ENCODE results near the gene SYNE1. TPM values are rescaled to one million over a fixed set of nuclear protein-coding genes. Genes with fewer than 3 reads are reported as not detected.

SYNE1 gene
- total RNA-seq, 2 experiments from 2014 or later: 74.6 to 140 TPM

- no peaks in the 10 kb centered on the region for H3K79me2 ChIP-seq (ENCODE audit: insufficient read depth, low read depth, low read length)
- H3K27ac ChIP-seq (ENCODE audit: low read depth, low read length, poor library complexity, severe bottlenecking): no peak overlapping the region
- no peak for DNase-seq (ENCODE audit: low spot score)
- ChIA-PET POLR2A (interaction anchor here (0.6 to 0.7 kb wide), 2 partner anchors 15 to 96 kb away, joined by 3 read pairs; no protein-coding TSS in a partner anchor), CTCF (ENCODE audit: unreplicated experiment) (no interaction called here)
- no peaks in the 10 kb centered on the region for H3K9me3 ChIP-seq (ENCODE audit: low read length)
- BruUV-seq (replicated peaks): no TSS peak
- no peak overlapping the region for H3K4me2 ChIP-seq (ENCODE audit: low read length)
- no peaks in the 10 kb centered on the region for H4K20me1 ChIP-seq (ENCODE audit: insufficient read depth, low read length)
- intact Hi-C loops (cut with micrococcal nuclease; ENCODE audit: unreplicated experiment): no loop called here
- H3K4me1 ChIP-seq (ENCODE audit: insufficient read depth, low read length, poor library complexity, severe bottlenecking): no peaks in the 10 kb centered on the region
- no peak overlapping the region for H2AFZ ChIP-seq (ENCODE audit: low read length)
- H3K36me3 ChIP-seq (ENCODE audit: insufficient read depth, low read length): peaks cover 67% of the 10 kb centered on the region
- no peaks in the 10 kb centered on the region for H3K9me2 ChIP-seq (ENCODE audit: insufficient read depth, low read length)
- H3K4me3 ChIP-seq (ENCODE audit: low read depth, low read length, poor library complexity, severe bottlenecking): no peak overlapping the region
- no peak for TF ChIP-seq CTCF (conservative IDR thresholded peaks at IDR 0.05; ENCODE audit: low read length)
- no peak for TF ChIP-seq EZH2phosphoT487 (IDR thresholded peaks at IDR 0.05; ENCODE audit: borderline replicate concordance, low read depth, low read length)
Observed at GRCh38 chr6:152272486-152272885, 364.7 kb downstream of the SYNE1 start.

GRCh38 chr6:152271776-152272464, 365.2 kb downstream of the SYNE1 start:
- POLR2A ChIA-PET: interaction anchor here (0.7 to 1.2 kb wide), 2 partner anchors 15 to 26 kb away, joined by 3 to 4 read pairs; no protein-coding TSS in a partner anchor
- H3K36me3 ChIP-seq (ENCODE audit: insufficient read depth, low read length): peaks cover 70% of the 10 kb centered on the region

More at GRCh38 chr6:152271776-152272464, 365.2 kb downstream of the SYNE1 start:
- Histone ChIP-seq H3K79me2 (ENCODE audit: insufficient read depth, low read depth, low read length) (no peaks in the 10 kb centered on the region), H3K27ac (ENCODE audit: low read depth, low read length, poor library complexity, severe bottlenecking) (no peak overlapping the region), H2AFZ (ENCODE audit: low read length) (no peak overlapping the region), H3K9me2 (ENCODE audit: insufficient read depth, low read length) (no peaks in the 10 kb centered on the region), H3K9me3 (ENCODE audit: low read length) (no peaks in the 10 kb centered on the region), H3K4me3 (ENCODE audit: low read depth, low read length, poor library complexity, severe bottlenecking) (no peak overlapping the region), H3K4me2 (ENCODE audit: low read length) (no peak overlapping the region), H3K4me1 (ENCODE audit: insufficient read depth, low read length, poor library complexity, severe bottlenecking) (no peaks in the 10 kb centered on the region), H4K20me1 (ENCODE audit: insufficient read depth, low read length) (no peaks in the 10 kb centered on the region)
- CTCF ChIA-PET (ENCODE audit: unreplicated experiment): no interaction called here
- no peak for DNase-seq (ENCODE audit: low spot score)
- no TSS peak for BruUV-seq (replicated peaks)
- intact Hi-C loops (cut with micrococcal nuclease; ENCODE audit: unreplicated experiment): no loop called here
- TF ChIP-seq CTCF (conservative IDR thresholded peaks at IDR 0.05; ENCODE audit: low read length): no peak
- no peak for TF ChIP-seq EZH2phosphoT487 (IDR thresholded peaks at IDR 0.05; ENCODE audit: borderline replicate concordance, low read depth, low read length)

All from OCI-LY7 (cell line).